Measurements from ENCODE around the gene MYMK.

MYMK gene

DNA sequence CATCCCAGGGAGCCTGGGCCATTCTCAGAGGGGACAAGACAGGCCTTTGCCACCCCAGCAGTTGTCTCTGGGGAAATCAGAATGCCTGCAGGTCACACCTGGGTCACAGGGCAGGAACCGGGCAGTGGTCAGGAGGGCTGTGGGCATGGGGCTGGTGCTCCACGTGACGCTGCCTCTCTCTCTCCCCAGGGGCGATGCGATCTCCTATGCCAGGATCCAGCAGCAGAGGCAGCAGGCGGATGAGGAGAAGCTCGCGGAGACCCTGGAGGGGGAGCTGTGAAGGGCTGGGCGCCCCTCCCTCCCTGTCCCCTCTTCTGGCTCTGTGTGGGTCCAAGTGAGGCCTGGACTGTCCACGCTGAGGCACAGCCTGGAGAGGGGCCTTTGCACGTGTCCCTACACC lies 56.4 kb downstream of the MYMK start:
- DNase-seq (ENCODE audit: low spot score), result no peak

DNA sequence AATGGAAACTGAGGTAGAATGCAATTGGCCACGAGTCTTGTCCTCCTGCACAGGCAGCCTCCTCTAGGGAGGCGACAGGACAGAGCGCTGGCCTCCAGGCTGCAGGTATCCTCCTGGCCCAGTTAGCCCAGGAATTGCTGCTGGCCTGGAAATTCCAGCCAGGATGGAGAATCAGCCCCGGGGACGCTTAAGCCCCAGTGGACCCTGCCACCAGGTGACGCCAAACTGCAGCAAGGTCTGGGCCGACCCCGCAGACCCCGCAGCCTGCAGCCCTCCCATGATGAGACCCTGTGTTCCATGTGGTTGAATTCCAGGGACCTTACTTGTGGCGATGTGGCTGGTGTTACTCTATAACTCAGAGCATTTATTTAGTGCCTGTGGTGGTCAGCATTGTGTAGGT lies 57.7 kb downstream of the MYMK start:
- DNase-seq (ENCODE audit: low spot score), result no peak

- no peak for DNase-seq (ENCODE audit: low spot score)
These were observed 58.8 kb downstream of the MYMK start for GRCh38 chr9:133465984-133466383.

DNA sequence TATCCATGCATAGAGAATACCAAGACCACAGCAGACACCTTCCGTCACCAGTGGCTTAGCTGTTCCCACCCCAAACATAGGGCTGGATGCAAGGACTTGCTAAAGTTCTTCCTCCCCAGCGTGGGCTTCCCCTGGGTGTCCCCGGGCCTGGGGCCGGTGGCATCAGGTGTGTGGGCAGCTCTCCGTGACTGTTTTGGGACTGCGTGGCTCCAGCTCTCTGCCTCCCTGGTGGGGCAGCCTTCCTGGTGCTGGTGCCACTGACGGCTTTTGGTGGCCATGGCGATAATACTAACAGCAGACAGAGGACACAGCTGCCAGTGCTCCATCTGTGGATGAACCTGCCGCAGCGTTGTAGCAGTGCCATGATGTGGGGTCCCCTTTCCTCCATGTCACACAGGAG lies 60.1 kb downstream of the MYMK start:
- no peak for DNase-seq (ENCODE audit: low spot score)
